NCI-H2171 (cell line): Measurements from ENCODE around the gene CTNS.
"Not testable (repeated sequence)": the region's sequence is repeated elsewhere in the genome, so short reads cannot be mapped to it uniquely, and the experiment has no call there.

Experiments
- DNase-seq: peaks from one replicate; lab custom pipeline; 2025; lab: John Stamatoyannopoulos, UW

The CTNS gene

GRCh38 chr17:3685174-3685573 is 48.6 kb downstream of the CTNS start:
- peak; percentile 40 for DNase-seq

GRCh38 chr17:3688027-3688553 is 51.5 kb downstream of the CTNS start:
- no peak for DNase-seq

GRCh38 chr17:3688852-3689261 is 52.3 kb downstream of the CTNS start:
- DNase-seq = no peak

GRCh38 chr17:3689262-3690093 is 52.9 kb downstream of the CTNS start:
- no peak for DNase-seq

GRCh38 chr17:3690094-3690715 is 53.6 kb downstream of the CTNS start:
- DNase-seq = no peak

GRCh38 chr17:3691617-3692067 is 55.1 kb downstream of the CTNS start:
- no peak for DNase-seq

- no peak for DNase-seq
Measured at GRCh38 chr17:3692346-3692745, 55.8 kb downstream of the CTNS start.

GRCh38 chr17:3693141-3693540 is 56.6 kb downstream of the CTNS start:
- DNase-seq = no peak

- DNase-seq = no peak
Measured at GRCh38 chr17:3693829-3694231, 57.3 kb downstream of the CTNS start.

- DNase-seq = no peak
Measured at GRCh38 chr17:3695129-3695722, 58.7 kb downstream of the CTNS start.

GRCh38 chr17:3695723-3696411 is 59.3 kb downstream of the CTNS start, which contains the start of gene P2RX5:
Gene P2RX5 (minus strand): TSS chr17:3696155. CDS start chr17:3696005, 150 bp downstream.
- no peak for DNase-seq

GRCh38 chr17:3697103-3697476 is 60.5 kb downstream of the CTNS start:
- DNase-seq = no peak

GRCh38 chr17:3698139-3698538 is 61.6 kb downstream of the CTNS start:
- no peak for DNase-seq

- DNase-seq = no peak
Measured at GRCh38 chr17:3699951-3700350, 63.4 kb downstream of the CTNS start.

- DNase-seq = not testable (repeated sequence)
Measured at GRCh38 chr17:3702041-3702539, 65.5 kb downstream of the CTNS start.

- DNase-seq = no peak
Measured at GRCh38 chr17:3704931-3705717, 68.6 kb downstream of the CTNS start.

GRCh38 chr17:3705718-3705984 is 69.1 kb downstream of the CTNS start:
- DNase-seq = not testable (repeated sequence)

GRCh38 chr17:3708366-3708765 is 71.8 kb downstream of the CTNS start:
- DNase-seq = no peak

GRCh38 chr17:3710951-3711383 is 74.4 kb downstream of the CTNS start:
- no peak for DNase-seq
